ENCODE data around the gene HAGHL.

Gene HAGHL

GRCh38 chr16:721765-722540 lies 5.0 kb upstream of the HAGHL start:
- H3K27ac ChIP-seq (ENCODE audit: low read depth, low read length): no peak overlapping the region
- H3K27me3 ChIP-seq (ENCODE audit: control insufficient read depth in 1 of 2, insufficient read depth in 2 of 2, low read length in 2 of 2): peaks cover 15 to 27% of the 10 kb centered on the region in 2 donors
- H3K9me3 ChIP-seq (ENCODE audit: control insufficient read depth in 1 of 2, low read length in 2 of 2): no peaks in the 10 kb centered on the region
- no peaks in the 10 kb centered on the region for H3K36me3 ChIP-seq (ENCODE audit: control insufficient read depth in 1 of 2, insufficient read depth in 2 of 2, low read length in 2 of 2)
- H3K9ac ChIP-seq (ENCODE audit: low read depth in 1 of 2, low read length in 2 of 2): no peak overlapping the region
- peaks cover 20 to 39% of the 10 kb centered on the region in 2 donors for H3K4me1 ChIP-seq (ENCODE audit: control insufficient read depth in 1 of 2, insufficient read depth in 2 of 2, low read length in 2 of 2)
- H3K4me3 ChIP-seq (ENCODE audit: low read depth in 1 of 2, low read length in 2 of 2): peak overlapping the region; percentile 76 to 77

- Histone ChIP-seq H3K27me3 (ENCODE audit: control insufficient read depth in 1 of 2, insufficient read depth in 2 of 2, low read length in 2 of 2) (peaks cover 15 to 26% of the 10 kb centered on the region in 2 donors), H3K9me3 (ENCODE audit: control insufficient read depth in 1 of 2, low read length in 2 of 2) (no peaks in the 10 kb centered on the region), H3K4me3 (ENCODE audit: low read depth in 1 of 2, low read length in 2 of 2) (no peak overlapping the region), H3K36me3 (ENCODE audit: control insufficient read depth in 1 of 2, insufficient read depth in 2 of 2, low read length in 2 of 2) (no peaks in the 10 kb centered on the region), H3K27ac (ENCODE audit: low read depth, low read length) (no peak overlapping the region), H3K4me1 (ENCODE audit: control insufficient read depth in 1 of 2, insufficient read depth in 2 of 2, low read length in 2 of 2) (peaks cover 20 to 45% of the 10 kb centered on the region in 2 donors), H3K9ac (ENCODE audit: low read depth in 1 of 2, low read length in 2 of 2) (no peak overlapping the region)
Observed at GRCh38 chr16:722835-723633, 3.9 kb upstream of the HAGHL start.

- Histone ChIP-seq H3K4me3 (ENCODE audit: low read depth in 1 of 2, low read length in 2 of 2) (no peak overlapping the region), H3K9me3 (ENCODE audit: control insufficient read depth in 1 of 2, low read length in 2 of 2) (no peaks in the 10 kb centered on the region), H3K4me1 (ENCODE audit: control insufficient read depth in 1 of 2, insufficient read depth in 2 of 2, low read length in 2 of 2) (peaks cover 15 to 42% of the 10 kb centered on the region in 2 donors), H3K9ac (ENCODE audit: low read depth in 1 of 2, low read length in 2 of 2) (no peak overlapping the region), H3K27me3 (ENCODE audit: control insufficient read depth in 1 of 2, insufficient read depth in 2 of 2, low read length in 2 of 2) (peaks cover 15 to 22% of the 10 kb centered on the region in 2 donors), H3K36me3 (ENCODE audit: control insufficient read depth in 1 of 2, insufficient read depth in 2 of 2, low read length in 2 of 2) (no peaks in the 10 kb centered on the region), H3K27ac (ENCODE audit: low read depth, low read length) (no peak overlapping the region)
Observed at GRCh38 chr16:723695-724094, 3.2 kb upstream of the HAGHL start.

GRCh38 chr16:724188-725040 lies 2.5 kb upstream of the HAGHL start:
- H3K9me3 ChIP-seq (ENCODE audit: control insufficient read depth in 1 of 2, low read length in 2 of 2): no peaks in the 10 kb centered on the region
- H3K9ac ChIP-seq (ENCODE audit: low read depth in 1 of 2, low read length in 2 of 2): no peak overlapping the region
- peaks cover 15 to 22% of the 10 kb centered on the region in 2 donors for H3K27me3 ChIP-seq (ENCODE audit: control insufficient read depth in 1 of 2, insufficient read depth in 2 of 2, low read length in 2 of 2)
- H3K4me1 ChIP-seq (ENCODE audit: control insufficient read depth in 1 of 2, insufficient read depth in 2 of 2, low read length in 2 of 2): peaks cover 8 to 35% of the 10 kb centered on the region in 2 donors
- H3K36me3 ChIP-seq (ENCODE audit: control insufficient read depth in 1 of 2, insufficient read depth in 2 of 2, low read length in 2 of 2): no peaks in the 10 kb centered on the region
- no peak overlapping the region for H3K27ac ChIP-seq (ENCODE audit: low read depth, low read length)
- no peak overlapping the region for H3K4me3 ChIP-seq (ENCODE audit: low read depth in 1 of 2, low read length in 2 of 2)

DNA sequence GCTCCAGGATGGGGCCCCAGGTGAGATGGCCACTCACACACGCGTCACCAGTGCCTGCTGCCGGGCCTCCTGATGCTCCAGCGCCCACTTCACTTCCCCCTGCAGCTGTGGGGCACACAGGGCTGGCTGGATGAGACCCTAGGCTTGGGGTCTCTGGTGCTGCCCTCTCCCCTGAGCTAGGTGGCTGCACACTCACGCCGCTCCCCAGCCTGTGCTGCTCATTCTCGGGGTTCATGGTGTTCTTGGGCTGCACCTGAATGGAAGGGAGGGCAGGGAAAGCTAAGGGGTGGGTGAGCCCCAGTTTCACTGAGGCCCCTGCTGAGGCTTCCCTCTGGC lies 1.9 kb upstream of the HAGHL start:
- no peaks in the 10 kb centered on the region for H3K36me3 ChIP-seq (ENCODE audit: control insufficient read depth in 1 of 2, insufficient read depth in 2 of 2, low read length in 2 of 2)

DNA sequence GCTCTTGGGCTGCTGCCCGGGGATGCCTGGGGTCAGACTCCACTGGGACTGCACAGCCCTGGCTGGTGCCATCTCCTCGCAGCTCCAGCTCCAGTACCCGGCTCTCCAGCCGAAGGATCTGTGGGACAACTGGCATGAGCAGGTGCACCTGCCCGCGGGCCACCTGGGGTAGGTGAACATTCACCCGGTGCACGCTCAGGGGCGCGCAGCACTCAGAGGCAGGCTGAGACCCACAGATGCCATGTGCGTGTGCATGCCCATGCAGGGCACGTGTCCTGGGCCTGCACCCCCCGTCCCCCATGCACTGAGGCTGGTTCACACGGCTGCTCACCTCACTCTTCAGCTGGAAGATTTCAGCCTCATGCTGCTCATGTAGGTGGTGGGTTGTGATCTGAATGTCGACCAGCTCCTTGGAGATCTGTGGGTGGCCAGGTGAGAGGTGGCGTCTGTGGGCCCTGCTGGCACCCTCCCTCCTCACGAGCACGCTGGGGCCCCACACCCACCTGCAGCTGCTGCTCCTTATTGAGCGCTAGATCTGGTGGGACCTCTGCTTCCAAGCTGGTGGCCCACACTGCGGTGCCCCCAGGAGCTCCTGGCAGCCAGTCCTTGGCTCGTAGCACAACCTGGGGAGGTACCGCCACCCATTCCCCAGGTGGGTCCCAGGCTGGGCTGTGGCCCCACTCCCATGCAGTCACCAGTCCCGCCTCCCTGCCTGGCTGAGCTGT lies 1.3 kb upstream of the HAGHL start:
- H3K9ac ChIP-seq (ENCODE audit: low read depth in 1 of 2, low read length in 2 of 2): no peak overlapping the region
- H3K27ac ChIP-seq (ENCODE audit: low read depth, low read length): no peak overlapping the region
- peaks cover 15 to 22% of the 10 kb centered on the region in 2 donors for H3K27me3 ChIP-seq (ENCODE audit: control insufficient read depth in 1 of 2, insufficient read depth in 2 of 2, low read length in 2 of 2)
- no peaks in the 10 kb centered on the region for H3K9me3 ChIP-seq (ENCODE audit: control insufficient read depth in 1 of 2, low read length in 2 of 2)
- no peaks in the 10 kb centered on the region for H3K36me3 ChIP-seq (ENCODE audit: control insufficient read depth in 1 of 2, insufficient read depth in 2 of 2, low read length in 2 of 2)
- no peak overlapping the region for H3K4me3 ChIP-seq (ENCODE audit: low read depth in 1 of 2, low read length in 2 of 2)
- H3K4me1 ChIP-seq (ENCODE audit: control insufficient read depth in 1 of 2, insufficient read depth in 2 of 2, low read length in 2 of 2): peaks cover 0 to 24% of the 10 kb centered on the region in 2 donors

More for the DNA sequence above, 1.9 kb upstream of the HAGHL start:
- Histone ChIP-seq H3K27ac (ENCODE audit: low read depth, low read length) (no peak overlapping the region), H3K9ac (ENCODE audit: low read depth in 1 of 2, low read length in 2 of 2) (no peak overlapping the region), H3K27me3 (ENCODE audit: control insufficient read depth in 1 of 2, insufficient read depth in 2 of 2, low read length in 2 of 2) (peaks cover 15 to 22% of the 10 kb centered on the region in 2 donors), H3K9me3 (ENCODE audit: control insufficient read depth in 1 of 2, low read length in 2 of 2) (no peaks in the 10 kb centered on the region), H3K4me1 (ENCODE audit: control insufficient read depth in 1 of 2, insufficient read depth in 2 of 2, low read length in 2 of 2) (peaks cover 4 to 30% of the 10 kb centered on the region in 2 donors), H3K4me3 (ENCODE audit: low read depth in 1 of 2, low read length in 2 of 2) (no peak overlapping the region)

- no peak overlapping the region for H3K27ac ChIP-seq (ENCODE audit: low read depth, low read length)
- no peak overlapping the region for H3K9ac ChIP-seq (ENCODE audit: low read depth in 1 of 2, low read length in 2 of 2)
- peak overlapping the region in 1 of 2 donors; percentile 40 for H3K4me3 ChIP-seq (ENCODE audit: low read depth in 1 of 2, low read length in 2 of 2)
- H3K4me1 ChIP-seq (ENCODE audit: control insufficient read depth in 1 of 2, insufficient read depth in 2 of 2, low read length in 2 of 2): peaks cover 0 to 23% of the 10 kb centered on the region in 2 donors
- H3K36me3 ChIP-seq (ENCODE audit: control insufficient read depth in 1 of 2, insufficient read depth in 2 of 2, low read length in 2 of 2): no peaks in the 10 kb centered on the region
- H3K9me3 ChIP-seq (ENCODE audit: control insufficient read depth in 1 of 2, low read length in 2 of 2): no peaks in the 10 kb centered on the region
- H3K27me3 ChIP-seq (ENCODE audit: control insufficient read depth in 1 of 2, insufficient read depth in 2 of 2, low read length in 2 of 2): peaks cover 15 to 22% of the 10 kb centered on the region in 2 donors
Observed at GRCh38 chr16:726188-726437, 793 bp upstream of the HAGHL start.

- peak overlapping the region in 1 of 2 donors; percentile 18 for H3K9ac ChIP-seq (ENCODE audit: low read depth in 1 of 2, low read length in 2 of 2)
- H3K9me3 ChIP-seq (ENCODE audit: control insufficient read depth in 1 of 2, low read length in 2 of 2): no peaks in the 10 kb centered on the region
- H3K4me1 ChIP-seq (ENCODE audit: control insufficient read depth in 1 of 2, insufficient read depth in 2 of 2, low read length in 2 of 2): peaks cover 0 to 18% of the 10 kb centered on the region in 2 donors
- H3K36me3 ChIP-seq (ENCODE audit: control insufficient read depth in 1 of 2, insufficient read depth in 2 of 2, low read length in 2 of 2): peaks cover 4 to 6% of the 10 kb centered on the region in 2 donors
- H3K27me3 ChIP-seq (ENCODE audit: control insufficient read depth in 1 of 2, insufficient read depth in 2 of 2, low read length in 2 of 2): peaks cover 15 to 22% of the 10 kb centered on the region in 2 donors
- no peak overlapping the region for H3K27ac ChIP-seq (ENCODE audit: low read depth, low read length)
- H3K4me3 ChIP-seq (ENCODE audit: low read depth in 1 of 2, low read length in 2 of 2): peak overlapping the region; percentile 59 to 61
Observed at GRCh38 chr16:727291-727977, 528 bp downstream of the HAGHL start.

- H3K9me3 ChIP-seq (ENCODE audit: control insufficient read depth in 1 of 2, low read length in 2 of 2): no peaks in the 10 kb centered on the region
- no peak overlapping the region for H3K27ac ChIP-seq (ENCODE audit: low read depth, low read length)
- H3K36me3 ChIP-seq (ENCODE audit: control insufficient read depth in 1 of 2, insufficient read depth in 2 of 2, low read length in 2 of 2): peaks cover 9% of the 10 kb centered on the region in 2 donors
- peaks cover 15 to 22% of the 10 kb centered on the region in 2 donors for H3K27me3 ChIP-seq (ENCODE audit: control insufficient read depth in 1 of 2, insufficient read depth in 2 of 2, low read length in 2 of 2)
- peak overlapping the region; percentile 29 to 54 for H3K4me3 ChIP-seq (ENCODE audit: low read depth in 1 of 2, low read length in 2 of 2)
- H3K4me1 ChIP-seq (ENCODE audit: control insufficient read depth in 1 of 2, insufficient read depth in 2 of 2, low read length in 2 of 2): peaks cover 0 to 18% of the 10 kb centered on the region in 2 donors
- H3K9ac ChIP-seq (ENCODE audit: low read depth in 1 of 2, low read length in 2 of 2): no peak overlapping the region
Observed at GRCh38 chr16:728131-728889, 1.4 kb downstream of the HAGHL start.

Measured in duodenal mucosa (tissue), 2 donors.